HepG2 (cell line): Measurements from ENCODE around the gene LMNA. TPM values are rescaled to one million over a fixed set of nuclear protein-coding genes. Genes with fewer than 3 reads are reported as not detected.

Source experiments
- ATAC-seq: fragments of 200-7000 bp; cut with Tn5 transposase; 3 replicates; pipeline ENCODE4 v1.9.1; 2020; ENCODE audit warnings: mild to moderate bottlenecking, moderate library complexity
- BruUV-seq: library from RNA; stranded (reverse); fragments of 400-500 nt; replicated peaks from 2 replicates; lab custom pipeline; 2021; lab: Mats Ljungman, UMichigan
- CTCF ChIA-PET: fragments of 300-600 bp; formaldehyde crosslinking; extraction: SDS; loops from one replicate; lab custom pipeline; 2021; ENCODE audit warnings: low total read pairs, inconsistent platforms, low intra/inter-chr PET ratio; lab: Yijun Ruan, JAX
- POLR2A ChIA-PET: fragments of 350-600 bp; sonication (Branson Sonifier 250); formaldehyde crosslinking; loops from one replicate; lab custom pipeline; 2020; ENCODE audit warnings: antibody characterized with exemption, inconsistent platforms; lab: Yijun Ruan, JAX
- DNase-seq: peaks from one replicate; pipeline ENCODE4 v3.0.0-alpha.2; 2015; ENCODE audit warnings: low spot score
- FAIRE-seq: peaks from 3 replicates; lab custom pipeline; 2011; peaks lifted over from hg19 to GRCh38; lab: Jason Lieb, UNC
- H2AFZ ChIP-seq: one replicate; pipeline ENCODE4 v1.6.1; 2011; ENCODE audit warnings: low read length, inconsistent platforms
- H3K27ac ChIP-seq: fragments of 300-600 bp; 3 replicates; pipeline ENCODE4 v1.8.0; 2011; ENCODE audit warnings: mixed run types, mild to moderate bottlenecking, mixed read lengths, low read length, inconsistent platforms; ENCODE audit not compliant: insufficient read depth; ENCODE audit errors: extremely low read length
- H3K27me3 ChIP-seq, 2 experiments: fragments of 200-600 bp in 1 of 2; 2 replicates in 1 of 2; 3 replicates in 1 of 2; pipeline versions ENCODE4 v1.6.0 to v1.8.0; 2011; ENCODE audit warnings: low read length in 2 of 2, mild to moderate bottlenecking in 2 of 2, moderate library complexity in 2 of 2, inconsistent platforms in 1 of 2; ENCODE audit not compliant: insufficient read depth in 2 of 2, control insufficient read depth in 1 of 2
- H3K36me3 ChIP-seq, 2 experiments: fragments of 200-600 bp in 1 of 2; replicated peaks in 1 of 2; 2 replicates in 1 of 2; 3 replicates in 1 of 2; pipeline versions ENCODE4 v1.5.1 to v1.8.0; 2011; ENCODE audit warnings: low read length in 2 of 2, inconsistent platforms in 1 of 2; ENCODE audit not compliant: insufficient read depth in 2 of 2, control insufficient read depth in 1 of 2
- H3K4me1 ChIP-seq: 2 replicates; pipeline ENCODE4 v1.5.1; 2012; ENCODE audit warnings: low read length, inconsistent platforms; ENCODE audit not compliant: insufficient read depth
- H3K4me2 ChIP-seq: 2 replicates; pipeline ENCODE4 v1.6.0; 2011; ENCODE audit warnings: low read depth, low read length, inconsistent platforms
- H3K4me3 ChIP-seq, 3 experiments: fragments of 200-600 bp in 1 of 3; sonication (generic), shearing (Covaris generic) in 1 of 3; replicated peaks in 1 of 3; 2 replicates each; pipeline ENCODE4 v1.5.1; 2011 to 2016; ENCODE audit warnings: low read length in 3 of 3, inconsistent platforms in 2 of 3, low read depth in 2 of 3, mild to moderate bottlenecking in 2 of 3, control low read depth in 1 of 3, mixed read lengths in 1 of 3; ENCODE audit not compliant: insufficient read depth in 1 of 3
- H3K79me2 ChIP-seq: one replicate; pipeline ENCODE4 v1.6.1; 2011; ENCODE audit warnings: low read length, inconsistent platforms; ENCODE audit not compliant: insufficient read depth
- H3K9ac ChIP-seq: 2 replicates; pipeline ENCODE4 v1.6.0; 2011; ENCODE audit warnings: mild to moderate bottlenecking, low read depth, low read length, inconsistent platforms; ENCODE audit not compliant: insufficient read depth
- H3K9me3 ChIP-seq: 2 replicates; pipeline ENCODE4 v1.5.1; 2012; ENCODE audit warnings: mild to moderate bottlenecking, low read length
- H4K20me1 ChIP-seq: 2 replicates; pipeline ENCODE4 v1.6.0; 2011; ENCODE audit warnings: inconsistent platforms, mild to moderate bottlenecking, low read length, moderate library complexity; ENCODE audit not compliant: insufficient read depth
- BRF2 ChIP-seq: sonication (generic); formaldehyde crosslinking; IDR thresholded peaks from 2 replicates; pipeline ENCODE4 v1.8.1; 2022; ENCODE audit warnings: mild to moderate bottlenecking, missing genetic modification reagents
- HNF1A ChIP-seq, 2 experiments: sonication (generic) in 1 of 2; formaldehyde crosslinking in 1 of 2; IDR thresholded peaks; 2 replicates each; pipeline versions ENCODE4 v1.4.0 to v1.6.1; 2016 to 2020; ENCODE audit warnings: borderline replicate concordance in 1 of 2, low read depth in 1 of 2, mild to moderate bottlenecking in 1 of 2, missing genetic modification reagents in 1 of 2
- SIN3B ChIP-seq: fragments of 150-350 bp; IDR thresholded peaks from 2 replicates; pipeline ENCODE4 v1.6.1; 2014; ENCODE audit warnings: low read length
- TERF1 ChIP-seq: sonication (generic); formaldehyde crosslinking; IDR thresholded peaks from 2 replicates; pipeline ENCODE4 v1.8.0; 2022; ENCODE audit warnings: mild to moderate bottlenecking, missing genetic modification reagents, moderate library complexity
- TFAP4 ChIP-seq: sonication (generic); IDR thresholded peaks from 2 replicates; pipeline ENCODE4 v1.6.1; 2016; ENCODE audit warnings: low read depth, borderline replicate concordance
- WGBS: methylation state at CpG from one replicate; pipeline ENCODE4 v1.1.6; 2017; ENCODE audit warnings: low lambda C conversion rate; 5-methylcytosine and 5-hydroxymethylcytosine counted together
- in situ Hi-C: cut with HindIII; loops from 2 replicates; pipeline ENCODE4 v1.10.0; 2017; ENCODE audit warnings: low pct_unique_long_range_greater_than_20kb; ENCODE audit not compliant: extremely low pct_ligation_motif_present
- intact Hi-C: fragments of 100-400 bp; cut with micrococcal nuclease; formaldehyde crosslinking; loops from one replicate; pipeline ENCODE4 v1.10.0; 2022; ENCODE audit not compliant: unreplicated experiment
- polyA plus RNA-seq, 8 experiments: library from polyadenylated mRNA; depleted of rRNA in 3 of 8; stranded (reverse) in 7 of 8; unstranded in 1 of 8; fragments of >200 nt; fragmentation: Illumina TruSeq in 4 of 8; extraction: Trizol in 4 of 8; gene quantifications; 2 replicates each; pipeline versions ENCODE4 v1.2.1 to v1.2.3, GENCODE V29; 2011 to 2016; ENCODE audit warnings: low read depth in 4 of 8, missing spikeins in 1 of 8, mixed read lengths in 1 of 8; ENCODE audit not compliant: insufficient read depth in 1 of 8
- total RNA-seq, 5 experiments: library from RNA; depleted of rRNA; stranded (reverse); fragments of >200 nt; fragmentation: Illumina TruSeq; extraction: Trizol; gene quantifications; 2 replicates each; pipeline ENCODE4 v1.2.3, GENCODE V29; 2016; ENCODE audit warnings: low read depth in 1 of 5

LMNA gene
- total and polyA plus RNA-seq, 2 of the 13 experiments (the other 11 are each of a cell fraction or from before 2014, with no cell fraction given): 107 to 225 TPM

GRCh38 chr1:156162430-156163037 lies 48.0 kb downstream of the LMNA start (continued):
- TF ChIP-seq TERF1 (CRISPR knock-in tag) (no peak), BRF2 (CRISPR knock-in tag) (no peak), SIN3B (no peak)

- H3K9me3 ChIP-seq: no peaks in the 10 kb centered on the region
- ATAC-seq: no peak
- H3K79me2 ChIP-seq: no peaks in the 10 kb centered on the region
- BruUV-seq: no TSS peak
- WGBS: 8% methylated on average over 1 of the region's 1 CpG
- H3K4me1 ChIP-seq: peaks cover 36% of the 10 kb centered on the region
- no peak overlapping the region for H3K4me3 ChIP-seq
- no peaks in the 10 kb centered on the region for H4K20me1 ChIP-seq
- TF ChIP-seq HNF1A (IDR thresholded peaks at IDR 0.05; ENCODE audit: low read depth) (no peak), HNF1A (CRISPR knock-in tag; IDR thresholded peaks at IDR 0.05; ENCODE audit: borderline replicate concordance) (no peak), TFAP4 (no peak)
- H3K9ac ChIP-seq: no peak overlapping the region
- no peaks in the 10 kb centered on the region for H3K36me3 ChIP-seq
- intact Hi-C loops: no loop called here
- in situ Hi-C loops: no loop called here
- no peak overlapping the region for H3K4me2 ChIP-seq
- H2AFZ ChIP-seq: no peak overlapping the region
- CTCF ChIA-PET: no interaction called here
- FAIRE-seq: no peak
- no peak for DNase-seq
- POLR2A ChIA-PET: interaction anchor here (0.6 kb wide), 1 partner anchor 8 kb away, joined by 3 read pairs; no protein-coding TSS in a partner anchor
- no peaks in the 10 kb centered on the region; a peak in 1 of 5 replicates for H3K27me3 ChIP-seq
- no peak overlapping the region for H3K27ac ChIP-seq
Measured at GRCh38 chr1:156163712-156164111, 49.2 kb downstream of the LMNA start.
